Right renal cortex interstitium (tissue), 3 donors: Measurements from ENCODE around the gene ZNF791. TPM values are rescaled to one million over a fixed set of nuclear protein-coding genes. Genes with fewer than 3 reads are reported as not detected.

Source experiments
- polyA plus RNA-seq, 3 donors: library from polyadenylated mRNA; unstranded; fragments of 120-200 nt; gene quantifications; one replicate each; pipeline ENCODE4 v1.2.1, GENCODE V29; 2013; ENCODE audit not compliant: insufficient read length in 3 of 3

ZNF791 gene
- polyA plus RNA-seq, 3 donors = 21.3 to 25.4 (median 23.2) TPM

Other genes with a start within 250 kb of the ZNF791 start
- 1 to 10 TPM; 7.0 to 8.4 (median 7.8) TPM for gene ZNF442, start 245.2 kb upstream of the ZNF791 start, polyA plus RNA-seq
- gene ZNF799, start 209.6 kb upstream of the ZNF791 start, polyA plus RNA-seq = 1 to 10 TPM; 8.2 to 9.3 (median 8.7) TPM
- 10 to 100 TPM; 11.1 to 12.8 (median 11.3) TPM for gene ZNF443, start 169.9 kb upstream of the ZNF791 start, polyA plus RNA-seq
- gene ZNF709, start 126.1 kb upstream of the ZNF791 start, polyA plus RNA-seq = 1 to 10 TPM; 8.2 to 9.2 (median 8.6) TPM
- 10 to 100 TPM; 13.8 to 15.4 (median 14.3) TPM for gene ZNF564, start 59.4 kb upstream of the ZNF791 start, polyA plus RNA-seq
- gene ZNF490, start 107 bp upstream of the ZNF791 start, polyA plus RNA-seq = 1 to 10 TPM; 3.3 to 5.3 (median 4.7) TPM
- gene MAN2B1, start 55.8 kb downstream of the ZNF791 start, polyA plus RNA-seq = 10 to 100 TPM; 23.6 to 26.0 (median 24.1) TPM
- 10 to 100 TPM; 11.9 to 14.5 (median 13.7) TPM for gene WDR83, start 55.9 kb downstream of the ZNF791 start, polyA plus RNA-seq
- gene DHPS, start 71.0 kb downstream of the ZNF791 start, polyA plus RNA-seq = 10 to 100 TPM; 72.8 to 76.2 (median 72.9) TPM
- not detected for gene GNG14, start 77.1 kb downstream of the ZNF791 start, polyA plus RNA-seq
- 10 to 100 TPM; 12.0 to 14.3 (median 12.6) TPM for gene FBXW9, start 85.7 kb downstream of the ZNF791 start, polyA plus RNA-seq
- 10 to 100 TPM; 62.2 to 66.0 (median 62.9) TPM for gene TNPO2, start 113.0 kb downstream of the ZNF791 start, polyA plus RNA-seq
- 100 to 1,000 TPM; 125 to 160 (median 151) TPM for gene TRIR, start 123.8 kb downstream of the ZNF791 start, polyA plus RNA-seq
- 10 to 100 TPM; 83.8 to 97.1 (median 89.2) TPM for gene GET3, start 126.6 kb downstream of the ZNF791 start, polyA plus RNA-seq
- gene BEST2, start 140.9 kb downstream of the ZNF791 start, polyA plus RNA-seq = under 1 TPM in 2 of 3 donors, not detected in 1; 0.07 to 0.08 TPM
- 10 to 100 TPM; 34.5 to 47.7 (median 42.4) TPM for gene HOOK2, start 164.6 kb downstream of the ZNF791 start, polyA plus RNA-seq
- gene JUNB, start 180.6 kb downstream of the ZNF791 start, polyA plus RNA-seq = 10 to 100 TPM; 21.4 to 47.8 (median 32.9) TPM
- gene PRDX2, start 190.9 kb downstream of the ZNF791 start, polyA plus RNA-seq = 100 to 1,000 TPM; 286 to 323 (median 296) TPM
- gene THSD8, start 191.1 kb downstream of the ZNF791 start, polyA plus RNA-seq = 1 to 10 TPM; 1.7 to 7.5 (median 5.9) TPM
- gene RNASEH2A, start 195.7 kb downstream of the ZNF791 start, polyA plus RNA-seq = 10 to 100 TPM; 31.6 to 35.6 (median 34.9) TPM
- not detected for gene RTBDN, start 223.7 kb downstream of the ZNF791 start, polyA plus RNA-seq
- gene MAST1, start 227.6 kb downstream of the ZNF791 start, polyA plus RNA-seq = under 1 TPM; 0.80 to 0.99 (median 0.89) TPM